ENCODE results near the gene DR1. TPM values are rescaled to one million over a fixed set of nuclear protein-coding genes. Genes with fewer than 3 reads are reported as not detected.

DR1 gene
- total RNA-seq, 1 donor from 2014 or later: 64.8 TPM

DNA sequence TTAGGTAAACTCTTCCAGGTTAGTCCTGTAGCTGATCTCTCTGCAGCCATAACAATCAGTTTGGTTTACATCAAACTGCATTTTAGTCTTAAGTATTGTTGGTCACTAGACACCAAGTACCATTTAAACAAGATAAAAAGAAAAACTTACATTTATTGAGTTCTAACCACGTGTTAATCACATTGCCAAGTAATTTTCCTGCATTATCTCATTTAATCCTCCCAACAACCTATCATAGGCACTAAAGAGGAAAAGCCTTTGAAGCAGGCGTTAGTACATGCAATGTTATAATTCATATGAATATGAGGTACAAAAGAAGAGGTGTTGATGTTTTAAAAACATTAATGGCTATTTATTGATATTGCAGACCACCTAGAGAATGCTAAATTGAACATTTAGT lies 9.0 kb downstream of the DR1 start:
- no peaks in the 10 kb centered on the region for H3K27me3 ChIP-seq (ENCODE audit: control insufficient read depth, insufficient read depth, low read length)
- H3K36me3 ChIP-seq (ENCODE audit: control insufficient read depth, insufficient read depth, low read length): peaks cover 6% of the 10 kb centered on the region
- DNase-seq (ENCODE audit: low read depth) (no peak), FAIRE-seq (no peak)
- no peak overlapping the region for H3K4me3 ChIP-seq (ENCODE audit: low read depth, low read length)
- TF ChIP-seq, protein P1, sequence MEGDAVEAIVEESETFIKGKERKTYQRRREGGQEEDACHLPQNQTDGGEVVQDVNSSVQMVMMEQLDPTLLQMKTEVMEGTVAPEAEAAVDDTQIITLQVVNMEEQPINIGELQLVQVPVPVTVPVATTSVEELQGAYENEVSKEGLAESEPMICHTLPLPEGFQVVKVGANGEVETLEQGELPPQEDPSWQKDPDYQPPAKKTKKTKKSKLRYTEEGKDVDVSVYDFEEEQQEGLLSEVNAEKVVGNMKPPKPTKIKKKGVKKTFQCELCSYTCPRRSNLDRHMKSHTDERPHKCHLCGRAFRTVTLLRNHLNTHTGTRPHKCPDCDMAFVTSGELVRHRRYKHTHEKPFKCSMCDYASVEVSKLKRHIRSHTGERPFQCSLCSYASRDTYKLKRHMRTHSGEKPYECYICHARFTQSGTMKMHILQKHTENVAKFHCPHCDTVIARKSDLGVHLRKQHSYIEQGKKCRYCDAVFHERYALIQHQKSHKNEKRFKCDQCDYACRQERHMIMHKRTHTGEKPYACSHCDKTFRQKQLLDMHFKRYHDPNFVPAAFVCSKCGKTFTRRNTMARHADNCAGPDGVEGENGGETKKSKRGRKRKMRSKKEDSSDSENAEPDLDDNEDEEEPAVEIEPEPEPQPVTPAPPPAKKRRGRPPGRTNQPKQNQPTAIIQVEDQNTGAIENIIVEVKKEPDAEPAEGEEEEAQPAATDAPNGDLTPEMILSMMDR (IDR thresholded peaks at IDR 0.05; ENCODE audit: insufficient read depth, low read length, severe bottlenecking): no peak

DNA sequence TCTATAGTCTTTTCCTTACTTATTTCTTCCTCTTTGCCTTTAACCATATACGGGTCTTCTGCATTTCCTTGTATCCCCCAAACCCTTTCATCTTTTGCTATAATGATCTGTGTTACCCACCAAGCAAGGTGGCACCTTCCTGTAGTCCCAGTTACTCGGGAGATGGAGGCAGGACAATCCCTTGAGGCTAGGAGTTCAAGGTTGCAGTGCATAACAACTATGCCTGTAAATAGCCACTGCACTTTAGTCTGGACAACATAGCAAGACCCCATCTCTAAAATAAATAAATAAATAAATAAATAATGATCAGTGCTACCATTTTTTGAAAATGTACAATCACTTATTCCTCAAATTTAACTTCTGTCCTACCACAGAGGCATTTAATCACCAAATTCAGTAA lies 11.5 kb downstream of the DR1 start:
- no peak overlapping the region for H3K4me3 ChIP-seq (ENCODE audit: low read depth, low read length)
- FAIRE-seq: no peak
- TF ChIP-seq, protein P1 (IDR thresholded peaks at IDR 0.05; ENCODE audit: insufficient read depth, low read length, severe bottlenecking): no peak
- no peak for DNase-seq (ENCODE audit: low read depth)
- H3K36me3 ChIP-seq (ENCODE audit: control insufficient read depth, insufficient read depth, low read length): peaks cover 7% of the 10 kb centered on the region
- no peaks in the 10 kb centered on the region for H3K27me3 ChIP-seq (ENCODE audit: control insufficient read depth, insufficient read depth, low read length)

DNA sequence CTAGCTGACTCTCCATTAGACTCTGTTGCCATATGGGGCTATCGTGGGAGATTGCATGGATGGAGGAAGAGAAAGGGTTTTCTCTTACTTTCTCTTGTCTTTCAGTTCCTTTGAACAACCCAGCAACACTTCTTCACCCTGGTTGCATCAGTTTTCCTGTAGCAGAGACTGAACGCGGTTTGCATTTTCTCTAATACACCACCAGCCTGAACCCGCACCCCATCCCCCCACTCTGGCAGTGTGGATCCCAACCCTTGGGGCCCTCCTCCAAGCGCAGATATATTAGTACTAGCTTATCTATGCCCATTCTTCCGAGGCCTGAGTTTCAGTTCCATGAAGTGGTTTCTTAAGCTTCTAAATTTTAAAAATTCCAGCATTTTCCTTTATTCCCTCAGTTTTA lies 12.6 kb downstream of the DR1 start:
- H3K36me3 ChIP-seq (ENCODE audit: control insufficient read depth, insufficient read depth, low read length): peaks cover 8% of the 10 kb centered on the region
- no peak for FAIRE-seq
- TF ChIP-seq, protein P1 (IDR thresholded peaks at IDR 0.05; ENCODE audit: insufficient read depth, low read length, severe bottlenecking): no peak
- H3K4me3 ChIP-seq (ENCODE audit: low read depth, low read length): no peak overlapping the region
- DNase-seq (ENCODE audit: low read depth): no peak
- H3K27me3 ChIP-seq (ENCODE audit: control insufficient read depth, insufficient read depth, low read length): no peaks in the 10 kb centered on the region

DNA sequence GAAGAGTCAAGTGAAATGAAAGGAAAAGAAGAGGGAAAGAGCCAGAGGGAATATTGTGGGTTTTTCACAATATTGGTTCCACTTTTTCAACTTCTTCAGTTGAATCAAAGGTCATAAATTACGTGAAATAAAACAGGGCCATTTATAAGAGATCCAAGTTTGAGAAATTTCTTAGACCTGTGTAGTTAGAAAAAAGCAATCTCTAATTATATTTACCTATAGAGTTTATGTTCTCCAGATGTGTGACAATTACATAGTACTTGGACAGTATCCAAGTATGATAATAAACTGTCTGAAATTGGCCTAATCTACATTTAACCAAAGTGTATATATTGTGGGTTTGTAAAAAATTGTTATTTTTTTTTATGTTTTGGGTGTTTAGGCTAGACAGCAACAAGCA lies 14.4 kb downstream of the DR1 start:
- TF ChIP-seq, protein P1 (IDR thresholded peaks at IDR 0.05; ENCODE audit: insufficient read depth, low read length, severe bottlenecking): no peak
- FAIRE-seq (no peak), DNase-seq (ENCODE audit: low read depth) (no peak)
- H3K36me3 ChIP-seq (ENCODE audit: control insufficient read depth, insufficient read depth, low read length): peaks cover 7% of the 10 kb centered on the region
- no peaks in the 10 kb centered on the region for H3K27me3 ChIP-seq (ENCODE audit: control insufficient read depth, insufficient read depth, low read length)
- no peak overlapping the region for H3K4me3 ChIP-seq (ENCODE audit: low read depth, low read length)

DNA sequence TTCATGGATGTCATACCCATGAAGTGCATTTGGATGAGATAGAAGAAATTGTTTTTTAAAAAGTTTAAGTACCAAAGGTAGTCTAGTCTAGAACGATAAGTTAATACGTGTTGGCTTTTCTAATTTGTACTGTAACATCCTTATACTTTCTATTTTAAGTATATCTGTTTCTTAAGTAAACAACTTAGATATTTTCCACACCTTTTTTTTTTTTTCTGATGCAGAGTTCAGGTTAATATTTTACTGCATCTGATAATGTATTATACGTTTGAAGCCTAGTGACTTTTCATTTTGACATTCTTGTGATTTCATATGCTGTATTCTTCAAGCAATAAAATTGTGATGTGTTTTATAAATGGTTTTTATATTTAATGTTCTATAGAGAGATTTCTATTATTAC lies 16.5 kb downstream of the DR1 start:
- FAIRE-seq (no peak), DNase-seq (ENCODE audit: low read depth) (no peak)
- no peaks in the 10 kb centered on the region for H3K27me3 ChIP-seq (ENCODE audit: control insufficient read depth, insufficient read depth, low read length)
- no peak overlapping the region for H3K4me3 ChIP-seq (ENCODE audit: low read depth, low read length)
- TF ChIP-seq, protein P1 (IDR thresholded peaks at IDR 0.05; ENCODE audit: insufficient read depth, low read length, severe bottlenecking): no peak
- H3K36me3 ChIP-seq (ENCODE audit: control insufficient read depth, insufficient read depth, low read length): peaks cover 7% of the 10 kb centered on the region

DNA sequence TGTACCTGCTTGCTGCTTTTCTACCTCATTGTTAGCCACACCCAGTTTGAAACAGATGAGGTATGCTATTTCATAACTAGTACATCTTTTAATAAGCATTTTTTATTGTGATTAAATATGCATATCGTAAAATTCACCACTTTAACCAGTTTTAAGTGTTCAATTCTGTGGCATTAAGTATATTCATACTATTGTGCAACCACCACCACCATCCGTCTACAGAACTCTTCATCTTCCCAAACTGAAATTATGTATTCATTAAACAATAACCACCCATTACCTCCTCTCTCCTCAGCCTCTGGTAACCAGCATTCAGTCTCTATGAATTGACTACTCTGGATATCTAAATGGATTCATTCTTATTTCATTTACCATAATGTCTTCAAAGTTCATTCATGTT lies 20.1 kb downstream of the DR1 start:
- Histone ChIP-seq H3K36me3 (ENCODE audit: control insufficient read depth, insufficient read depth, low read length) (peaks cover 7% of the 10 kb centered on the region), H3K27me3 (ENCODE audit: control insufficient read depth, insufficient read depth, low read length) (no peaks in the 10 kb centered on the region), H3K4me3 (ENCODE audit: low read depth, low read length) (no peak overlapping the region)
- TF ChIP-seq, protein P1 (IDR thresholded peaks at IDR 0.05; ENCODE audit: insufficient read depth, low read length, severe bottlenecking): no peak
- DNase-seq (ENCODE audit: low read depth): no peak
- no peak for FAIRE-seq

Measured in bronchial epithelial cell (primary cell).